Smooth muscle cell (in vitro differentiated cells): ENCODE results near the gene MXD4. TPM values are rescaled to one million over a fixed set of nuclear protein-coding genes. Genes with fewer than 3 reads are reported as not detected.

Experiments used
- DNase-seq: peaks from one replicate; lab custom pipeline; 2025; ENCODE audit not compliant: unreplicated experiment; lab: John Stamatoyannopoulos, UW
- H2AFZ ChIP-seq: fragments of 200-600 bp; sonication (generic); 2 replicates; pipeline ENCODE4 v1.6.0; 2016; ENCODE audit warnings: antibody characterized with exemption, low read depth, mild to moderate bottlenecking
- H3F3A ChIP-seq: fragments of 200-600 bp; sonication (generic); 2 replicates; pipeline ENCODE4 v1.6.0; 2017; ENCODE audit warnings: antibody characterized with exemption, low read depth
- H3K27ac ChIP-seq: fragments of 200-600 bp; sonication (generic); 2 replicates; pipeline ENCODE4 v1.5.1; 2016; ENCODE audit warnings: low read depth, mild to moderate bottlenecking
- H3K27me3 ChIP-seq: fragments of 200-600 bp; sonication (generic); 2 replicates; pipeline ENCODE4 v1.6.1; 2016; ENCODE audit warnings: low read depth, mild to moderate bottlenecking
- H3K36me3 ChIP-seq: fragments of 200-600 bp; sonication (generic); 2 replicates; pipeline ENCODE4 v1.5.1; 2016; ENCODE audit warnings: low read depth
- H3K4me1 ChIP-seq: fragments of 200-600 bp; sonication (generic); 2 replicates; pipeline ENCODE4 v1.5.1; 2016; ENCODE audit warnings: low read depth
- H3K4me2 ChIP-seq: fragments of 200-600 bp; sonication (generic); 2 replicates; pipeline ENCODE4 v1.6.0; 2016; ENCODE audit warnings: mild to moderate bottlenecking
- H3K4me3 ChIP-seq: fragments of 200-600 bp; sonication (generic); 2 replicates; pipeline ENCODE4 v1.5.1; 2016; ENCODE audit warnings: mild to moderate bottlenecking
- H3K79me2 ChIP-seq: fragments of 200-600 bp; sonication (generic); 2 replicates; pipeline ENCODE4 v1.6.0; 2016; ENCODE audit warnings: low read depth, mild to moderate bottlenecking
- H3K9ac ChIP-seq: fragments of 200-600 bp; sonication (generic); 2 replicates; pipeline ENCODE4 v1.6.0; 2016; ENCODE audit warnings: low read depth
- H3K9me3 ChIP-seq: fragments of 200-600 bp; sonication (generic); replicated peaks from 2 replicates; pipeline ENCODE4 v1.5.1; 2016; ENCODE audit warnings: low read depth
- H4K20me1 ChIP-seq: fragments of 200-600 bp; sonication (generic); 2 replicates; pipeline ENCODE4 v1.6.0; 2016; ENCODE audit warnings: low read depth
- WGBS: methylation state at CpG from one replicate; pipeline ENCODE4 v1.1.7; 2016; ENCODE audit warnings: low lambda C conversion rate; 5-methylcytosine and 5-hydroxymethylcytosine counted together
- polyA plus RNA-seq: library from polyadenylated mRNA; unstranded; fragments of >200 nt; fragmentation: Nextera tagmentation; extraction: Ambion mirVana; gene quantifications from 2 replicates; pipeline ENCODE4 v1.2.1, GENCODE V29; 2016
- total RNA-seq: library from RNA; depleted of rRNA; stranded (reverse); fragments of >200 nt; gene quantifications from 2 replicates; pipeline ENCODE4 v1.2.3, GENCODE V29; 2014
- TF ChIP-seq, protein P1 (sequence below): fragments of 200-600 bp; sonication (generic); IDR thresholded peaks from 2 replicates; pipeline ENCODE4 v1.5.1; 2017; ENCODE audit warnings: borderline replicate concordance, mild to moderate bottlenecking, antibody characterized with exemption; ENCODE audit not compliant: insufficient read depth, poor library complexity, severe bottlenecking

Gene MXD4
- total and polyA plus RNA-seq, 2 experiments from 2014 or later: 26.8 to 81.8 TPM

DNA sequence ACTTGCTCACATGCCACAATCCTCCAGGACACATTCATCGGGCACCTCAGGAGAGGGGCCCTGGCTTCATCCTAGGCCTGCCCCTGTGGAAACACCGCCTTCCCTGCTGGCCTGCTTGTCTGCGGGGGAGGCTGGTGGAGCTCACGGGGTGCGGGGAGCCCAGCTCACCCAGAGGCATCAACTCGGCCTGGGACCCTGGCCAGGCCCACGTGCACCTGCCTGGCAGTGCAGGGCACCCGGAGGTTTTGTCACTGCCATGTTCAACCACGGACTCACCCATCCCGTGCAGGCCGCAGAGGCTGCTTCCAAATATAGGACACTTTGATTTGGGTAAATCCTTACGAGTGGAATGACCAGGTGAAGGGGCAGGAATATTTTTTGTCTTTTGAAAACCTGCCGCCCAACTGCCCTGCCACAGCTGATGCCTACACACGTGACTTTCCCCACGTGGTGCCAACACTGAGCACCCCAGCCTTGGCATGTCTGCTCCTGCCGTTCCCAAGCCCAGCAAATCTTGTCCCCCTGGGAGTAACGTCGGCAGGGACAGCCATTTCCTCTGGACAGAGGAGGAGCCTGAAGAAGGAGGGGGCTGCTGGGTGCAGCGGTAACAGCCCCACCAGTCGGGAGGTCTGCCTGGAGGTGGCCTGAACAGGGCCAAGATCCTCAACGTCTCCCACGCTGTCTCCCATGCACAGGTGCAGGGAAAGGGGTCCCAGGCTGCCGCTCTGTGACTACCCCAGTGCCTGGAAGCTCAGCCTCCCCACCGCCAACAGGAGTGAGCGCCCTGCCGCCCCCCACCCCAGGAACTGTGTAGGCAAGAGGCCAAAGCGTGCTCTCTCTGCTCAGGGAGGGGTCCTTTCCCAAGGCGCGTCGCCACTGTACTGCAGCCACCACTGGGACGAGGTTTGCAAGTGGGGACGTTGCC lies 8.5 kb downstream of the MXD4 start:
- H3K9me3 ChIP-seq: no peaks in the 10 kb centered on the region
- peaks cover 100% of the 10 kb centered on the region for H4K20me1 ChIP-seq
- H3K9ac ChIP-seq: no peak overlapping the region
- no peaks in the 10 kb centered on the region for H3K36me3 ChIP-seq
- no peak for DNase-seq
- no peaks in the 10 kb centered on the region for H3K4me1 ChIP-seq
- H3K27me3 ChIP-seq: no peaks in the 10 kb centered on the region
- TF ChIP-seq, protein P1, sequence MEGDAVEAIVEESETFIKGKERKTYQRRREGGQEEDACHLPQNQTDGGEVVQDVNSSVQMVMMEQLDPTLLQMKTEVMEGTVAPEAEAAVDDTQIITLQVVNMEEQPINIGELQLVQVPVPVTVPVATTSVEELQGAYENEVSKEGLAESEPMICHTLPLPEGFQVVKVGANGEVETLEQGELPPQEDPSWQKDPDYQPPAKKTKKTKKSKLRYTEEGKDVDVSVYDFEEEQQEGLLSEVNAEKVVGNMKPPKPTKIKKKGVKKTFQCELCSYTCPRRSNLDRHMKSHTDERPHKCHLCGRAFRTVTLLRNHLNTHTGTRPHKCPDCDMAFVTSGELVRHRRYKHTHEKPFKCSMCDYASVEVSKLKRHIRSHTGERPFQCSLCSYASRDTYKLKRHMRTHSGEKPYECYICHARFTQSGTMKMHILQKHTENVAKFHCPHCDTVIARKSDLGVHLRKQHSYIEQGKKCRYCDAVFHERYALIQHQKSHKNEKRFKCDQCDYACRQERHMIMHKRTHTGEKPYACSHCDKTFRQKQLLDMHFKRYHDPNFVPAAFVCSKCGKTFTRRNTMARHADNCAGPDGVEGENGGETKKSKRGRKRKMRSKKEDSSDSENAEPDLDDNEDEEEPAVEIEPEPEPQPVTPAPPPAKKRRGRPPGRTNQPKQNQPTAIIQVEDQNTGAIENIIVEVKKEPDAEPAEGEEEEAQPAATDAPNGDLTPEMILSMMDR: no peak
- no peak overlapping the region for H3K4me3 ChIP-seq
- H3K4me2 ChIP-seq: no peak overlapping the region
- no peak overlapping the region for H3K27ac ChIP-seq
- WGBS: 97% methylated on average over 32 of the region's 32 CpGs
- H3K79me2 ChIP-seq: peaks cover 25% of the 10 kb centered on the region
- no peaks in the 10 kb centered on the region for H3F3A ChIP-seq
- H2AFZ ChIP-seq: no peak overlapping the region

DNA sequence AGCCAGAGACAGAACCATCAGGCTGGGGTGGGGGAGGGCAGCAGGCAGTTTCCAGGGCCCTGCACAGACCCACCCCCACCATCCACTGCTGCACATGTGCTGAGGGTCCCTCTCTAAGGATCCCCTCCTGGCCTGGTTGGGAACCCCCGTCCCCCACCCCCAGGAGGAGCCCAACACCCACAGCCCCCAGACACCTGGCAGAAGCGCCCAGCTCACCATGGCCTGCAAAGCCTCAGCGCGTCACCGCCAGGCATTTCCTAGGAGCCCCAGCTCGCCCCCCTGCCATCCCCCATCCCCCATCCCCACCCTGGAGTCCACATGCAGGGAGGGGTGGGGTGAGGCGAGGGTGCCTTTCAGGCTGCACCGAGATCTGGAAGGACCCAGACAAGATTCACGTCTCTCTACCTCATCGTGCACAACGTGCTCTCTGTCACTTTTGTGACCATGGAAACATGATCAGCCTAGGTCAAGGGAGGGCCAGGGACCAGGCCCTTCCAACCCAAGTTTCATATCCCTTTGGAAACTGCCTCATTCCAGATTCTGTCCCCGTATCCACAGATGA lies 9.3 kb downstream of the MXD4 start:
- Histone ChIP-seq H3K4me2 (no peak overlapping the region), H3K27ac (no peak overlapping the region), H3K9ac (no peak overlapping the region), H4K20me1 (peaks cover 99% of the 10 kb centered on the region), H3K4me1 (no peaks in the 10 kb centered on the region), H3K27me3 (no peaks in the 10 kb centered on the region), H3K4me3 (no peak overlapping the region), H3F3A (no peaks in the 10 kb centered on the region), H3K9me3 (no peaks in the 10 kb centered on the region), H2AFZ (no peak overlapping the region), H3K79me2 (peaks cover 18% of the 10 kb centered on the region), H3K36me3 (no peaks in the 10 kb centered on the region)
- TF ChIP-seq, protein P1: no peak
- DNase-seq: no peak
- 94% methylated on average over 5 of the region's 12 CpGs for WGBS

DNA sequence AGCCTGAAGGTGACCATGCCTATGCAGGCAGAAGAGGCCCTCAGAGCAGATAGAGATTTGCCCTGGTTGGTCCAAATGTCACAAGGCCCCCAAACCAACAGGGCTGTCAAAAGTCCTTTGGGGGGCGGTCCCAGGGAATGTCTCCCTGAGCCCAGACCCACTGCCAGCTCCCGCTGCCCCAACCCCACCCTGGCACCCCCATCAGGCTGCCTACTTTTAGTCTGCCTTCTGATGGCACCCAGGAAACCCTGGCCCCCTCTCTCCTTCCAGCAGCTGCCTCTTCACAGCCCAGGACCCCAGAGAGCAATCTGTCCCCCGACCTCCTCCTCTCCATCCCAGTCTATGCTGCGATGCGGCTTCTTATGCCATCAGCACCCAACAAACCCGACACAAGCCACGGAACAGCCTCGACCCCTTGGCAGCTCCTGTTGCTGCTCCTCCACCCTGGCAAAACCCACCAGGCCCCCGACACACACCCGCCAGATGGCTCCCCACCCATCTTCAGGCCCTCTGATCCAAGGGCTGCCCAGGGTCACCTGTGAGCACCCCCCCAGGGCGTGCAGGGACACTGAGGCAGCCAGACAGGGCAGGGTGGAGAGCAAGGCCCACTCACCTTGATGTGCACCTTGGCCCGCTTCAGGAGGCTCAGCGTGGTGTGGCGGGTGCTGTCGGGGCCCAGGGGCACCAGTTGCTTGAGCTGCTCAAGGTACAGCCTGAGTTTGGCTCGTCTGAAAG lies 9.9 kb downstream of the MXD4 start:
- DNase-seq: no peak
- no peaks in the 10 kb centered on the region for H3K4me1 ChIP-seq
- no peak overlapping the region for H3K4me3 ChIP-seq
- peaks cover 12% of the 10 kb centered on the region for H3K79me2 ChIP-seq
- no peak overlapping the region for H3K9ac ChIP-seq
- no peak overlapping the region for H3K4me2 ChIP-seq
- H3K27me3 ChIP-seq: no peaks in the 10 kb centered on the region
- TF ChIP-seq, protein P1: no peak
- H3K9me3 ChIP-seq: no peaks in the 10 kb centered on the region
- H3F3A ChIP-seq: no peaks in the 10 kb centered on the region
- no peak overlapping the region for H3K27ac ChIP-seq
- no peaks in the 10 kb centered on the region for H3K36me3 ChIP-seq
- H4K20me1 ChIP-seq: peaks cover 93% of the 10 kb centered on the region
- no peak overlapping the region for H2AFZ ChIP-seq
- WGBS: 97% methylated on average over 13 of the region's 16 CpGs
